Ascending aorta (tissue), 2 donors: ENCODE results near the gene ATXN10. TPM values are rescaled to one million over a fixed set of nuclear protein-coding genes. Genes with fewer than 3 reads are reported as not detected.
A peak's percentile ranks its signal among the peaks of the same experiment; 100 is the strongest.
"Not testable (repeated sequence)": the region's sequence is repeated elsewhere in the genome, so short reads cannot be mapped to it uniquely, and the experiment has no call there.

Experiments
- DNase-seq, 2 donors: peaks; one replicate each; pipeline ENCODE4 v3.0.0-alpha.2; 2019; ENCODE audit warnings: low spot score in 2 of 2
- H3K27ac ChIP-seq, 2 donors: fragments of 200-600 bp; sonication (generic); one replicate each; pipeline ENCODE4 v1.5.1; 2016 to 2017; ENCODE audit warnings: mild to moderate bottlenecking in 1 of 2
- H3K27me3 ChIP-seq: fragments of 200-600 bp; sonication (generic); one replicate; pipeline ENCODE4 v1.5.1; 2017
- H3K36me3 ChIP-seq, 2 donors: fragments of 200-600 bp; sonication (generic); one replicate each; pipeline ENCODE4 v1.5.1; 2016
- H3K4me1 ChIP-seq, 2 donors: fragments of 200-600 bp; sonication (generic); one replicate each; pipeline ENCODE4 v1.5.1; 2016 to 2017; ENCODE audit warnings: mild to moderate bottlenecking in 1 of 2
- H3K4me3 ChIP-seq, 2 donors: fragments of 200-600 bp; sonication (generic); one replicate each; pipeline ENCODE4 v1.5.1; 2016 to 2017; ENCODE audit warnings: mild to moderate bottlenecking in 1 of 2
- H3K9me3 ChIP-seq, 2 donors: fragments of 200-600 bp; sonication (generic); one replicate each; pipeline ENCODE4 v1.5.1; 2016
- intact Hi-C: fragments of 100-400 bp; cut with DNase I; formaldehyde crosslinking; loops from one replicate; pipeline ENCODE4 v1.15.1; 2023
- total RNA-seq: library from RNA; depleted of rRNA; stranded (reverse); fragments of >200 nt; gene quantifications from one replicate; pipeline ENCODE4 v1.1.0, GENCODE V29; 2016
- TF ChIP-seq, protein P1 (sequence below), 3 experiments: fragments of 200-600 bp in 2 of 3; fragments of 450-650 bp in 1 of 3; sonication (generic) in 2 of 3; IDR thresholded peaks; one replicate each; pipeline ENCODE4 v1.5.1; 2016 to 2019; ENCODE audit warnings: antibody characterized with exemption in 3 of 3, mild to moderate bottlenecking in 1 of 3, moderate library complexity in 1 of 3

The ATXN10 gene
- total RNA-seq = 82.1 TPM

GRCh38 chr22:45671783-45672563, at the start of gene ATXN10:
Gene ATXN10 (plus strand): TSS chr22:45671834. CDS start chr22:45672064, 230 bp downstream.
- peak within 1 kb of the TSS; percentile 92 to 93 for H3K4me3 ChIP-seq
- H3K9me3 ChIP-seq = peaks cover 0 to 4% of the 10 kb centered on the region in 2 donors
- DNase-seq = peak in 1 of 2 donors; percentile 73
- intact Hi-C loops = no loop called here
- TF ChIP-seq, protein P1, sequence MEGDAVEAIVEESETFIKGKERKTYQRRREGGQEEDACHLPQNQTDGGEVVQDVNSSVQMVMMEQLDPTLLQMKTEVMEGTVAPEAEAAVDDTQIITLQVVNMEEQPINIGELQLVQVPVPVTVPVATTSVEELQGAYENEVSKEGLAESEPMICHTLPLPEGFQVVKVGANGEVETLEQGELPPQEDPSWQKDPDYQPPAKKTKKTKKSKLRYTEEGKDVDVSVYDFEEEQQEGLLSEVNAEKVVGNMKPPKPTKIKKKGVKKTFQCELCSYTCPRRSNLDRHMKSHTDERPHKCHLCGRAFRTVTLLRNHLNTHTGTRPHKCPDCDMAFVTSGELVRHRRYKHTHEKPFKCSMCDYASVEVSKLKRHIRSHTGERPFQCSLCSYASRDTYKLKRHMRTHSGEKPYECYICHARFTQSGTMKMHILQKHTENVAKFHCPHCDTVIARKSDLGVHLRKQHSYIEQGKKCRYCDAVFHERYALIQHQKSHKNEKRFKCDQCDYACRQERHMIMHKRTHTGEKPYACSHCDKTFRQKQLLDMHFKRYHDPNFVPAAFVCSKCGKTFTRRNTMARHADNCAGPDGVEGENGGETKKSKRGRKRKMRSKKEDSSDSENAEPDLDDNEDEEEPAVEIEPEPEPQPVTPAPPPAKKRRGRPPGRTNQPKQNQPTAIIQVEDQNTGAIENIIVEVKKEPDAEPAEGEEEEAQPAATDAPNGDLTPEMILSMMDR (IDR thresholded peaks at IDR 0.05) = no peak
- peak within 1 kb of the TSS; percentile 83 for H3K27ac ChIP-seq
- no peaks in the 10 kb centered on the region for H3K27me3 ChIP-seq
- H3K36me3 ChIP-seq = no peaks in the 10 kb centered on the region
- peaks cover 0 to 17% of the 10 kb centered on the region in 2 donors for H3K4me1 ChIP-seq

DNA sequence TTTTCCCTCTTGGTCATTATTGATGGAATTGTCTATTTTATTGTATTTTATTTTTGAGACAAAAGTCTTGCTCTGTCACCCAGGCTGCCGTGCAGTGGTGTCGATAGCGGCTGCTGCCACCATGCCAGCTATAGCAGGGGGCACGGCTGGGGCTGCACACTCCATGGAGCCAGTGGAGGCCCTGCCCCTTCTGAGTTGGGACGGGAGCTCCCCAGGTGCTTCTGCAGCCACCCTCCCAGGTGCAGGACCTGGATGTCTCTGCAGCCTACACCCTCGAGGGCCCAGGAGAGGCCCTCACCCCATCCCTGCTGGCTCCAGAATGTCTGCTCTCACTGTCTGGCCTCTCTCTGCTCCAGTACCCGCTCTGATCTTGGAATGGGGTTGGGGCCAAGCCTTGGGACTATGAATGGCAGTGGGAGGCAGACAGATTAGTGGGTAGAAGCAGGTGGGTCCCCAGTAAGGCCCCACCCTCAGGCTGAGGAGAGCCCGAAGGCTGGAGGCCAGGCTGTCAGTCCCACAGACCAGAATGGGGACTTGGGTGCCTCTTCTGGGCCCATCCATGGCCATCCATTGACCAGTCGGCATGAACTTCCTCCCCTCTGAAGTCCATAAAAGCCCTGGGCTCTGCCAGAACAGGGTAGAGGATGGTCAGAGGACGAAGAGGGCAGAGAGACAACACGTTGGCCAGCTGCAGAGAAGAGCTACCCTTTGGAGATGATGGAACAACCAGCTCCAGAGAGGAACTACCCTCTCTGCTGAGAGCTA, 49.6 kb upstream of the ATXN10 start:
- intact Hi-C loops = no loop called here
- no peak overlapping the region for H3K4me3 ChIP-seq
- H3K27ac ChIP-seq = no peak overlapping the region
- no peaks in the 10 kb centered on the region for H3K36me3 ChIP-seq
- H3K4me1 ChIP-seq = no peaks in the 10 kb centered on the region
- no peaks in the 10 kb centered on the region for H3K9me3 ChIP-seq
- DNase-seq = no peak
- TF ChIP-seq, protein P1 (IDR thresholded peaks at IDR 0.05) = no peak
- H3K27me3 ChIP-seq = no peaks in the 10 kb centered on the region

- H3K4me1 ChIP-seq, H3K27ac ChIP-seq, DNase-seq, intact Hi-C loops, H3K9me3 ChIP-seq, H3K4me3 ChIP-seq, H3K27me3 ChIP-seq, H3K36me3 ChIP-seq: not testable (repeated sequence)
Observed at GRCh38 chr22:45623464-45624145, 48.0 kb upstream of the ATXN10 start.

GRCh38 chr22:45626198-45626651, 45.4 kb upstream of the ATXN10 start:
- TF ChIP-seq, protein P1 (IDR thresholded peaks at IDR 0.05) = no peak
- no peak for DNase-seq
- intact Hi-C loops = no loop called here
- no peaks in the 10 kb centered on the region for H3K36me3 ChIP-seq
- no peak overlapping the region for H3K4me3 ChIP-seq
- H3K4me1 ChIP-seq = no peaks in the 10 kb centered on the region
- H3K27ac ChIP-seq = no peak overlapping the region
- H3K9me3 ChIP-seq = no peaks in the 10 kb centered on the region
- H3K27me3 ChIP-seq = no peaks in the 10 kb centered on the region

- H3K4me1 ChIP-seq = no peaks in the 10 kb centered on the region
- no peak overlapping the region for H3K27ac ChIP-seq
- DNase-seq = no peak
- H3K36me3 ChIP-seq = no peaks in the 10 kb centered on the region
- intact Hi-C loops = no loop called here
- no peak overlapping the region for H3K4me3 ChIP-seq
- no peaks in the 10 kb centered on the region for H3K9me3 ChIP-seq
- TF ChIP-seq, protein P1 (IDR thresholded peaks at IDR 0.05) = no peak
- no peaks in the 10 kb centered on the region for H3K27me3 ChIP-seq
Observed at GRCh38 chr22:45627489-45628233, 44.0 kb upstream of the ATXN10 start.
